ENCODE results near the gene KDM4B. TPM values are rescaled to one million over a fixed set of nuclear protein-coding genes. Genes with fewer than 3 reads are reported as not detected.

The KDM4B gene
- total and polyA plus RNA-seq, 2 of the 8 experiments (the other 6 are each of a cell fraction or from before 2014, with no cell fraction given) = 12.0 to 31.9 TPM

DNA sequence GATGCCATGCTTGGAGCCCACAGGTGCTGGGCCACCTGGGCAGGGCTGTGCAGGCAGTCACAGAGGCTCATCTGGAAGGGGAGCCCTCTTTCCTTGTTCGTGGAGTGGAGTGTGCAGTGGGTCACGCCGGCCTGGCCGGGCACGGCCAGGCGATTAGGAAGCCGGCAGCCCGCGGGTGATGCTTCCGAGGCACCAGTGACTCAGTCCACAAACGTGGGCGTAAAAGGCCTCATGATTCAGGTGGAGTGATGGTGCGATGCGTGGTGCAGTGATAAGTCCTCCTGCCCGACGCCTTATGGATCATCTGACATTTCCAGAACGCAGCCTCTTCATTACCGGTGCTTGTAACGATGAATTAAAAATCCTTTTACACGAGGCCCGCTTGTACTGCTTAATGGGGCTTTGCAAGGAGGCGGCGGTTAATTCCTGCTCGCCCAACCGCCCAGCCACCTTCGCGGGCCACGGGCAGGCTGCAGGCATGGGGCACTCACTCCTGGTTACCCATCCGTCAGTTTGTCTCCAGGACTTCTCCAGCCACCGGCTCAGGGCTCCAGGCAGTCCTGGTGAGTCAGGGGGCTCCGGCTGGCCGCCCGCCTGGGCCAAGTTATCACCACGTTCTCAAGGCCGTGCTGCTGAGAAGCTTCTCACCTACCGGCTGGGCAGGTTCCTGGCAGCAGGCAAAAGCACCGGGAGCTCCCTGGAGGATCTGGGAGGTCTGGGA lies 172.4 kb downstream of the KDM4B start:
- Histone ChIP-seq H3K36me3 (ENCODE audit: control insufficient read depth in 2 of 4, insufficient read depth in 4 of 4, low read length in 3 of 4) (peaks cover 2 to 10% (median 7%) of the 10 kb centered on the region in 4 experiments; a peak in 3 of 8 replicates), H3K4me2 (ENCODE audit: insufficient read depth in 1 of 2, low read depth in 2 of 2, low read length in 2 of 2) (no peak overlapping the region), H4K8ac (ENCODE audit: extremely low read depth, insufficient read depth, low read length) (no peak overlapping the region), H2BK15ac (ENCODE audit: low read length) (no peak overlapping the region), H3K9me3 (ENCODE audit: insufficient read depth in 2 of 2, low read depth in 1 of 2, low read length in 1 of 2) (no peaks in the 10 kb centered on the region), H3K79me2 (ENCODE audit: control insufficient read depth in 1 of 2, insufficient read depth in 2 of 2, low read length in 2 of 2) (no peaks in the 10 kb centered on the region), H3K14ac (ENCODE audit: insufficient read length) (no peak overlapping the region), H3K4me3 (ENCODE audit: extremely low read depth in 1 of 4, insufficient read depth in 2 of 4, low read depth in 3 of 4, low read length in 4 of 4) (no peak overlapping the region), H3K27ac (ENCODE audit: low read depth, low read length) (no peak overlapping the region), H4K20me1 (replicated peaks in 1 of 2; ENCODE audit: control insufficient read depth in 1 of 2, insufficient read depth in 2 of 2, low read length in 2 of 2) (peaks cover 0 to 2% of the 10 kb centered on the region in 2 experiments), H2BK12ac (ENCODE audit: low read depth, low read length) (no peak overlapping the region), H3K27me3 (replicated peaks in 1 of 4; ENCODE audit: control insufficient read depth in 3 of 4, extremely low read depth in 1 of 4, insufficient read depth in 3 of 4, low read length in 3 of 4) (no peaks in the 10 kb centered on the region), H2AFZ (ENCODE audit: low read length) (no peak overlapping the region), H3K4ac (replicated peaks; ENCODE audit: insufficient read length, low read depth, low read length) (no peak overlapping the region), H3K23me2 (ENCODE audit: low read depth, low read length) (no peaks in the 10 kb centered on the region; the same call in 1 of the 2 replicates), H4K5ac (ENCODE audit: insufficient read length, low read depth, low read length) (no peak overlapping the region), H4K91ac (replicated peaks; ENCODE audit: insufficient read length, low read length) (no peak overlapping the region), H2AK5ac (ENCODE audit: low read depth, low read length) (no peak overlapping the region), H2BK120ac (replicated peaks; ENCODE audit: low read depth, low read length) (no peak overlapping the region), H3K4me1 (replicated peaks in 1 of 4; ENCODE audit: control insufficient read depth in 3 of 4, insufficient read depth in 4 of 4, low read length in 3 of 4) (peaks cover 0 to 5% (median 0%) of the 10 kb centered on the region in 4 experiments; a peak in 2 of 7 replicates), H3K79me1 (ENCODE audit: low read depth, low read length) (peaks cover 2% of the 10 kb centered on the region; the same call in 1 of the 2 replicates), H3K18ac (ENCODE audit: extremely low read depth, low read length) (no peak overlapping the region), H3K56ac (replicated peaks; ENCODE audit: insufficient read length, low read depth, low read length) (no peak overlapping the region), H2BK5ac (ENCODE audit: low read depth, low read length) (no peak overlapping the region), H3K9ac (replicated peaks in 1 of 4; ENCODE audit: extremely low read depth in 1 of 4, low read depth in 3 of 4, low read length in 3 of 4) (no peak overlapping the region), H3K23ac (ENCODE audit: insufficient read length) (no peak overlapping the region), H2BK20ac (ENCODE audit: low read length) (no peak overlapping the region)
- no peak for TF ChIP-seq NRF1 (IDR thresholded peaks at IDR 0.05; ENCODE audit: low read depth, low read length)
- FAIRE-seq = no peak
- WGBS, 2 experiments (ENCODE audit: extremely low coverage in 1 of 2, insufficient coverage in 1 of 2, insufficient read length in 1 of 2, insufficient replicate concordance in 2 of 2, low coverage in 1 of 2, low lambda C conversion rate in 2 of 2, missing lambda C conversion rate in 1 of 2) = 94% methylated on average over 37 of the region's 37 CpGs; no CpG with 5 or more reads in 1 of the 2 experiments
- ChIA-PET POLR2A (ENCODE audit: partially characterized antibody) (interaction anchor here (1.0 kb wide), 1 partner anchor 13 kb away, joined by 3 read pairs; no protein-coding TSS in a partner anchor), CTCF (ENCODE audit: partially characterized antibody) (interaction anchor here (0.8 to 4.7 kb wide), 7 partner anchors 10 to 102 kb away, joined by 3 to 97 read pairs (median 3); no protein-coding TSS in a partner anchor)
- DNase-seq (ENCODE audit: low read depth in 1 of 2, low spot score in 2 of 2) = no peak
